ENCODE data around the gene CA14. TPM values are rescaled to one million over a fixed set of nuclear protein-coding genes. Genes with fewer than 3 reads are reported as not detected.
"Not testable (repeated sequence)": the region's sequence is repeated elsewhere in the genome, so short reads cannot be mapped to it uniquely, and the experiment has no call there.

The CA14 gene
- total RNA-seq, 2 experiments from 2014 or later: not detected

GRCh38 chr1:150227228-150227627, 30.3 kb upstream of the CA14 start:
- CTCF ChIA-PET: no interaction called here
- H3K27ac Mint-ChIP-seq: no peak overlapping the region

GRCh38 chr1:150228246-150228645, 29.3 kb upstream of the CA14 start:
- not testable (repeated sequence) for H3K4me3 Mint-ChIP-seq, H3K9me3 Mint-ChIP-seq
- CTCF ChIA-PET: interaction anchor here (0.6 to 0.7 kb wide), 2 partner anchors 145 to 191 kb away, joined by 3 read pairs; no protein-coding TSS in a partner anchor

More at GRCh38 chr1:150227228-150227627, 30.3 kb upstream of the CA14 start:
- peaks cover 53% of the 10 kb centered on the region for H3K36me3 Mint-ChIP-seq (ENCODE audit: low read depth)
- no peaks in the 10 kb centered on the region for H3K9me3 Mint-ChIP-seq
- H3K27me3 Mint-ChIP-seq: no peaks in the 10 kb centered on the region
- peaks cover 22% of the 10 kb centered on the region for H3K4me1 Mint-ChIP-seq
- no peak overlapping the region for H3K4me3 Mint-ChIP-seq
- POLR2A ChIA-PET: no interaction called here
- DNase-seq: no peak

GRCh38 chr1:150232921-150233320, 24.7 kb upstream of the CA14 start:
- Mint-ChIP-seq H3K4me1 (peaks cover 23% of the 10 kb centered on the region), H3K36me3 (ENCODE audit: low read depth) (peaks cover 28% of the 10 kb centered on the region)
- not testable (repeated sequence) for H3K27ac Mint-ChIP-seq, H3K27me3 Mint-ChIP-seq, H3K9me3 Mint-ChIP-seq, DNase-seq, H3K4me3 Mint-ChIP-seq
- ChIA-PET POLR2A (interaction anchor here (0.6 to 1.5 kb wide), 2 partner anchors 131 to 347 kb away, joined by 3 to 4 read pairs; a partner anchor contains a TSS), CTCF (interaction anchor here (0.5 to 1.4 kb wide), 4 partner anchors 17 to 938 kb away, joined by 3 read pairs; no protein-coding TSS in a partner anchor)

More at GRCh38 chr1:150228246-150228645, 29.3 kb upstream of the CA14 start:
- peaks cover 29% of the 10 kb centered on the region for H3K4me1 Mint-ChIP-seq
- H3K27me3 Mint-ChIP-seq, H3K27ac Mint-ChIP-seq, DNase-seq, POLR2A ChIA-PET: not testable (repeated sequence)
- H3K36me3 Mint-ChIP-seq (ENCODE audit: low read depth): peaks cover 54% of the 10 kb centered on the region

GRCh38 chr1:150233359-150234308, 23.9 kb upstream of the CA14 start:
- H3K9me3 Mint-ChIP-seq: no peaks in the 10 kb centered on the region
- no peak for DNase-seq
- POLR2A ChIA-PET: interaction anchor here (0.6 to 1.5 kb wide), 2 partner anchors 132 to 347 kb away, joined by 3 to 4 read pairs; a partner anchor contains a TSS
- H3K27ac Mint-ChIP-seq: no peak overlapping the region
- H3K27me3 Mint-ChIP-seq: no peaks in the 10 kb centered on the region
- H3K4me1 Mint-ChIP-seq: peaks cover 23% of the 10 kb centered on the region
- CTCF ChIA-PET: interaction anchor here (0.5 to 1.4 kb wide), 3 partner anchors 150 to 345 kb away, joined by 3 read pairs; no protein-coding TSS in a partner anchor
- H3K36me3 Mint-ChIP-seq (ENCODE audit: low read depth): peaks cover 25% of the 10 kb centered on the region
- no peak overlapping the region for H3K4me3 Mint-ChIP-seq

GRCh38 chr1:150234309-150234565, 23.3 kb upstream of the CA14 start:
- Mint-ChIP-seq H3K27me3 (no peaks in the 10 kb centered on the region), H3K27ac (no peak overlapping the region), H3K36me3 (ENCODE audit: low read depth) (peaks cover 21% of the 10 kb centered on the region), H3K4me3 (no peak overlapping the region), H3K4me1 (peaks cover 20% of the 10 kb centered on the region), H3K9me3 (no peaks in the 10 kb centered on the region)
- ChIA-PET CTCF (interaction anchor here (1.0 kb wide), 1 partner anchor 346 kb away, joined by 3 read pairs; no protein-coding TSS in a partner anchor), POLR2A (interaction anchor here (1.5 kb wide), 1 partner anchor 348 kb away, joined by 4 read pairs; a partner anchor contains a TSS)
- DNase-seq: no peak

- H3K9me3 Mint-ChIP-seq: no peaks in the 10 kb centered on the region
- H3K36me3 Mint-ChIP-seq (ENCODE audit: low read depth): peaks cover 19% of the 10 kb centered on the region
- ChIA-PET CTCF (interaction anchor here (1.0 kb wide), 1 partner anchor 346 kb away, joined by 3 read pairs; no protein-coding TSS in a partner anchor), POLR2A (no interaction called here)
- peaks cover 20% of the 10 kb centered on the region for H3K4me1 Mint-ChIP-seq
- no peak overlapping the region for H3K4me3 Mint-ChIP-seq
- H3K27ac Mint-ChIP-seq: no peak overlapping the region
- peak; percentile 91 for DNase-seq
- no peaks in the 10 kb centered on the region for H3K27me3 Mint-ChIP-seq
Observed at GRCh38 chr1:150234566-150235293, 22.8 kb upstream of the CA14 start.

GRCh38 chr1:150235294-150235851, 22.2 kb upstream of the CA14 start:
- Mint-ChIP-seq H3K4me1 (peaks cover 20% of the 10 kb centered on the region), H3K36me3 (ENCODE audit: low read depth) (peaks cover 16% of the 10 kb centered on the region), H3K4me3 (no peak overlapping the region), H3K27me3 (no peaks in the 10 kb centered on the region), H3K9me3 (no peaks in the 10 kb centered on the region), H3K27ac (no peak overlapping the region)
- CTCF ChIA-PET: no interaction called here
- no peak for DNase-seq
- POLR2A ChIA-PET: interaction anchor here (0.5 kb wide), 1 partner anchor 320 kb away, joined by 4 read pairs; no protein-coding TSS in a partner anchor

GRCh38 chr1:150235852-150236613, 21.5 kb upstream of the CA14 start, which contains the start of gene ANP32E:
ANP32E (minus strand) TSS chr1:150236112; CDS start chr1:150235786, 326 bp downstream.
- ChIA-PET POLR2A (interaction anchor here (0.5 kb wide), 1 partner anchor 319 kb away, joined by 4 read pairs; no protein-coding TSS in a partner anchor), CTCF (no interaction called here)
- DNase-seq: peak; percentile 97
- H3K27me3 Mint-ChIP-seq: no peaks in the 10 kb centered on the region
- H3K9me3 Mint-ChIP-seq: no peaks in the 10 kb centered on the region
- peaks cover 20% of the 10 kb centered on the region for H3K4me1 Mint-ChIP-seq
- peaks cover 14% of the 10 kb centered on the region for H3K36me3 Mint-ChIP-seq (ENCODE audit: low read depth)
- H3K4me3 Mint-ChIP-seq: no peak within 1 kb of the TSS
- no peak within 1 kb of the TSS for H3K27ac Mint-ChIP-seq

- H3K4me1 Mint-ChIP-seq: peaks cover 19% of the 10 kb centered on the region
- CTCF ChIA-PET: no interaction called here
- no peaks in the 10 kb centered on the region for H3K9me3 Mint-ChIP-seq
- H3K36me3 Mint-ChIP-seq (ENCODE audit: low read depth): peaks cover 11% of the 10 kb centered on the region
- no peak for DNase-seq
- no peak overlapping the region for H3K27ac Mint-ChIP-seq
- no peak overlapping the region for H3K4me3 Mint-ChIP-seq
- H3K27me3 Mint-ChIP-seq: no peaks in the 10 kb centered on the region
- POLR2A ChIA-PET: no interaction called here
Observed at GRCh38 chr1:150236614-150237100, 20.9 kb upstream of the CA14 start.

- Mint-ChIP-seq H3K36me3 (ENCODE audit: low read depth) (peaks cover 11% of the 10 kb centered on the region), H3K4me1 (peaks cover 16% of the 10 kb centered on the region)
- CTCF ChIA-PET, H3K27ac Mint-ChIP-seq, POLR2A ChIA-PET, H3K9me3 Mint-ChIP-seq, H3K27me3 Mint-ChIP-seq, DNase-seq, H3K4me3 Mint-ChIP-seq: not testable (repeated sequence)
Observed at GRCh38 chr1:150237176-150237575, 20.4 kb upstream of the CA14 start.

GRCh38 chr1:150237746-150238145, 19.8 kb upstream of the CA14 start:
- POLR2A ChIA-PET: no interaction called here
- no peak for DNase-seq
- H3K27ac Mint-ChIP-seq: no peak overlapping the region

GRCh38 chr1:150243003-150243402, 14.6 kb upstream of the CA14 start:
- H3K36me3 Mint-ChIP-seq (ENCODE audit: low read depth): no peaks in the 10 kb centered on the region
- H3K27ac Mint-ChIP-seq: no peak overlapping the region
- POLR2A ChIA-PET: no interaction called here
- DNase-seq: no peak
- CTCF ChIA-PET: no interaction called here
- no peaks in the 10 kb centered on the region for H3K9me3 Mint-ChIP-seq
- H3K4me1 Mint-ChIP-seq: no peaks in the 10 kb centered on the region
- peaks cover 10% of the 10 kb centered on the region for H3K27me3 Mint-ChIP-seq
- no peak overlapping the region for H3K4me3 Mint-ChIP-seq

More at GRCh38 chr1:150237746-150238145, 19.8 kb upstream of the CA14 start:
- Mint-ChIP-seq H3K4me1 (peaks cover 14% of the 10 kb centered on the region), H3K27me3 (no peaks in the 10 kb centered on the region), H3K4me3 (no peak overlapping the region), H3K36me3 (ENCODE audit: low read depth) (peaks cover 10% of the 10 kb centered on the region), H3K9me3 (no peaks in the 10 kb centered on the region)
- CTCF ChIA-PET: no interaction called here
